Liver (tissue), 9 donors: ENCODE data around the gene ZNF580. TPM values are rescaled to one million over a fixed set of nuclear protein-coding genes. Genes with fewer than 3 reads are reported as not detected.

ENCODE experiments used
- DNase-seq: peaks from one replicate; pipeline ENCODE4 v3.0.0-alpha.2; 2017; ENCODE audit warnings: low spot score
- H3K27ac ChIP-seq, 2 donors: one replicate each; pipeline ENCODE4 v1.7.0; 2013; ENCODE audit warnings: inconsistent platforms in 2 of 2, low read length in 2 of 2, control low read depth in 1 of 2, low read depth in 1 of 2, mild to moderate bottlenecking in 1 of 2
- H3K27me3 ChIP-seq, 4 donors: one replicate each; pipeline versions ENCODE4 v1.6.1 to v1.7.0; 2013; ENCODE audit warnings: low read length in 3 of 4, inconsistent platforms in 1 of 4, mild to moderate bottlenecking in 1 of 4, moderate library complexity in 1 of 4; ENCODE audit not compliant: control insufficient read depth in 4 of 4, insufficient read depth in 4 of 4
- H3K36me3 ChIP-seq, 4 donors: one replicate each; pipeline versions ENCODE4 v1.6.1 to v1.7.0; 2013; ENCODE audit warnings: low read length in 3 of 4, mild to moderate bottlenecking in 3 of 4, low read depth in 1 of 4, moderate library complexity in 1 of 4; ENCODE audit not compliant: control insufficient read depth in 4 of 4, insufficient read depth in 3 of 4
- H3K4me1 ChIP-seq, 4 donors: one replicate each; pipeline versions ENCODE4 v1.6.1 to v1.7.0; 2013; ENCODE audit warnings: low read length in 3 of 4, mild to moderate bottlenecking in 3 of 4, moderate library complexity in 1 of 4; ENCODE audit not compliant: control insufficient read depth in 4 of 4, insufficient read depth in 4 of 4
- H3K4me3 ChIP-seq, 3 donors: one replicate each; pipeline versions ENCODE4 v1.6.1 to v1.7.0; 2013; ENCODE audit warnings: low read length in 3 of 3, control low read depth in 1 of 3, low read depth in 1 of 3, mild to moderate bottlenecking in 1 of 3
- H3K9ac ChIP-seq, 2 donors: one replicate each; pipeline ENCODE4 v1.7.0; 2013; ENCODE audit warnings: low read length in 2 of 2, mild to moderate bottlenecking in 2 of 2, moderate library complexity in 2 of 2, control low read depth in 1 of 2, low read depth in 1 of 2
- H3K9me3 ChIP-seq, 4 donors: one replicate each; pipeline versions ENCODE4 v1.6.1 to v1.7.0; 2013; ENCODE audit warnings: low read length in 3 of 4; ENCODE audit not compliant: control insufficient read depth in 4 of 4
- EGR1 ChIP-seq, 2 donors: IDR thresholded peaks; 2 replicates each; pipeline ENCODE4 v1.6.1; 2016 to 2018; ENCODE audit warnings: antibody characterized with exemption in 2 of 2, low read depth in 2 of 2
- FOXA1 ChIP-seq: IDR thresholded peaks from 2 replicates; pipeline ENCODE4 v1.6.1; 2016; ENCODE audit warnings: antibody characterized with exemption
- FOXA2 ChIP-seq: IDR thresholded peaks from 2 replicates; pipeline ENCODE4 v1.6.1; 2016; ENCODE audit warnings: antibody characterized with exemption
- GABPA ChIP-seq, 2 donors: IDR thresholded peaks in 1 of 2; conservative IDR thresholded peaks in 1 of 2; 2 replicates each; pipeline ENCODE4 v1.6.1; 2016; ENCODE audit warnings: antibody characterized with exemption in 2 of 2, mild to moderate bottlenecking in 1 of 2, moderate library complexity in 1 of 2
- HNF4A ChIP-seq, 2 donors: conservative IDR thresholded peaks; 2 replicates each; pipeline ENCODE4 v1.6.1; 2016; ENCODE audit warnings: antibody characterized with exemption in 2 of 2, mild to moderate bottlenecking in 2 of 2
- HNF4G ChIP-seq: IDR thresholded peaks from 2 replicates; pipeline ENCODE4 v1.6.1; 2016; ENCODE audit warnings: antibody characterized with exemption
- JUND ChIP-seq, 2 donors: IDR thresholded peaks; 2 replicates each; pipeline ENCODE4 v1.6.1; 2016; ENCODE audit warnings: antibody characterized with exemption in 2 of 2
- NR2F2 ChIP-seq: IDR thresholded peaks from 2 replicates; pipeline ENCODE4 v1.6.1; 2016; ENCODE audit warnings: antibody characterized with exemption
- RAD21 ChIP-seq, 2 donors: IDR thresholded peaks; 2 replicates each; pipeline ENCODE4 v1.6.1; 2016; ENCODE audit warnings: antibody characterized with exemption in 2 of 2, mild to moderate bottlenecking in 2 of 2
- RXRA ChIP-seq, 2 donors: IDR thresholded peaks; 2 replicates each; pipeline ENCODE4 v1.6.1; 2017 to 2018; ENCODE audit warnings: antibody characterized with exemption in 2 of 2, mild to moderate bottlenecking in 1 of 2
- SP1 ChIP-seq: IDR thresholded peaks from 2 replicates; pipeline ENCODE4 v1.6.1; 2018; ENCODE audit warnings: antibody characterized with exemption, mild to moderate bottlenecking
- TAF1 ChIP-seq: conservative IDR thresholded peaks from 2 replicates; pipeline ENCODE4 v1.6.1; 2016; ENCODE audit warnings: antibody characterized with exemption, mild to moderate bottlenecking
- YY1 ChIP-seq: IDR thresholded peaks from 2 replicates; pipeline ENCODE4 v1.6.1; 2016; ENCODE audit warnings: antibody characterized with exemption, mild to moderate bottlenecking
- WGBS: extraction: QIAGEN DNeasy Blood & Tissue Kit; methylation state at CpG from one replicate; pipeline ENCODE4 v1.1.7; 2013; 5-methylcytosine and 5-hydroxymethylcytosine counted together
- polyA plus RNA-seq, 2 donors: library from polyadenylated mRNA; stranded (reverse) in 1 of 2; unstranded in 1 of 2; fragments of 200-250 nt in 1 of 2; fragments of >200 nt in 1 of 2; fragmentation: Nextera tagmentation in 1 of 2; extraction: Ambion mirVana in 1 of 2; gene quantifications; one replicate each; pipeline versions ENCODE4 v1.2.1 to v1.2.3, GENCODE V29; 2013 to 2015
- total RNA-seq, 2 donors: library from RNA; depleted of rRNA; stranded (reverse); fragments of >200 nt; gene quantifications; one replicate each; pipeline ENCODE4 v1.2.3, GENCODE V29; 2014
- TF ChIP-seq, protein P1 (sequence below): IDR thresholded peaks from 2 replicates; pipeline ENCODE4 v1.6.1; 2016; ENCODE audit warnings: antibody characterized with exemption
- TF ChIP-seq, protein P2 (sequence below): IDR thresholded peaks from 2 replicates; pipeline ENCODE4 v1.6.1; 2016; ENCODE audit warnings: antibody characterized with exemption
- TF ChIP-seq, protein P3 (sequence below): IDR thresholded peaks from 2 replicates; pipeline ENCODE4 v1.6.1; 2016; ENCODE audit warnings: antibody characterized with exemption, mild to moderate bottlenecking
- TF ChIP-seq, protein P4 (sequence below): fragments of 150-350 bp; IDR thresholded peaks from 2 replicates; pipeline ENCODE4 v1.5.1; 2017; ENCODE audit warnings: improper control_type of control experiment, low read depth, low read length; ENCODE audit not compliant: missing input control
- TF ChIP-seq, protein P5 (sequence below): IDR thresholded peaks from 2 replicates; pipeline ENCODE4 v1.6.1; 2016; ENCODE audit warnings: antibody characterized with exemption
- donor health status: healthy.
- donor health status: healthy.
- donor health status: healthy.
- donor health status: healthy.
- donor health status: healthy.

Gene ZNF580
- total and polyA plus RNA-seq, 4 donors, result 2.6 to 5.2 (median 5.1) TPM

DNA sequence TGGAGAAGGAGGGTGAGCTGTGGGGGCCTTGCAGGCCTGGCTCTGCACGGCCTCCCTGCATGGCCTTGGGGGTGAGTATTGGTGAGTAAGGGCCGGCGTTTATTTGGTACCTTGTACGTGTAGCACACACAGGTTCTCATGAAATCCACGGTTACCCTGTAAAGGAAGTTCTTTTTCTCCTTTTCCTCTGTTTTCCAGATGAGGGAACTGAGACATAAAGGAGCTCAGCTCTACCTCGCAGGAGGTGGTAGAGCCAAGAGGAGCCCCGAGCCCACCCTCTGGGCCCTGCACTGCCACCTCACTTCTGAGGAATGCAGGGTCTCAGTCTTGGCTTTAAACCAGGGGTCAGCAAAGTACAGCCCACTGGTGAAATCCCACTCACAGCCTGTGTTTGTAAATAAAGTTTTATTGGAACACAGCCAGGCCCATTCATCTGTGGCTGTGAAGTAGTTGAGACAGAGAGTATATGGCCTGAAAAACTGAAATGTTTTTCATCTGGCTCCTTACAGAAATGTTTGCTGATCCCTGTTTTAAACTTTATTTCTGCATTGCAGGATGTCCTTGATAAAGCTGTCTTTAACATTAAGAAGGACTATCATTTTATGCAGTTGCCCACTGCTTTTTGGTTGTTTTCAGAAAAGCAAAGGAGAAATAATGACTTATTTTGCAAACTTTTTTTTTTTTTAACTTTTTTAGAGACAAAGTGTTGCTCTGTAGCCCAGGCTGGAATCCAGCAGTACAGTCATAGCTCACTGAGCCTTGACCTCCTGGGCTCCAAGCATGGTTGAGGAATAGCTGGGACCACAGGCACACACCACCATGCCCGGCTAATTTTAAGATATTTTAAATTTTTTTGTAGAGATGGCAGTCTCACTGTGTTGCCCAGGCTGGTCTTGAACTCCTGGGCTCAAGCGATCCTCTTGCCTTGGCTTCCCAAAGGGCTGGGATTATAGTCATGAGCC lies 40.6 kb downstream of the ZNF580 start:
- Histone ChIP-seq H3K4me3 (no peak overlapping the region), H3K9ac (no peak overlapping the region), H3K4me1 (peaks cover 16 to 89% (median 78%) of the 10 kb centered on the region in 4 donors), H3K9me3 (no peaks in the 10 kb centered on the region), H3K36me3 (peaks cover 4 to 39% (median 18%) of the 10 kb centered on the region in 4 donors), H3K27ac (peak overlapping the region; percentile 11 to 43), H3K27me3 (no peaks in the 10 kb centered on the region)
- 89% methylated on average over 9 of the region's 9 CpGs for WGBS
- TF ChIP-seq HNF4G (no peak), TAF1 (no peak)
- no peak for DNase-seq

DNA sequence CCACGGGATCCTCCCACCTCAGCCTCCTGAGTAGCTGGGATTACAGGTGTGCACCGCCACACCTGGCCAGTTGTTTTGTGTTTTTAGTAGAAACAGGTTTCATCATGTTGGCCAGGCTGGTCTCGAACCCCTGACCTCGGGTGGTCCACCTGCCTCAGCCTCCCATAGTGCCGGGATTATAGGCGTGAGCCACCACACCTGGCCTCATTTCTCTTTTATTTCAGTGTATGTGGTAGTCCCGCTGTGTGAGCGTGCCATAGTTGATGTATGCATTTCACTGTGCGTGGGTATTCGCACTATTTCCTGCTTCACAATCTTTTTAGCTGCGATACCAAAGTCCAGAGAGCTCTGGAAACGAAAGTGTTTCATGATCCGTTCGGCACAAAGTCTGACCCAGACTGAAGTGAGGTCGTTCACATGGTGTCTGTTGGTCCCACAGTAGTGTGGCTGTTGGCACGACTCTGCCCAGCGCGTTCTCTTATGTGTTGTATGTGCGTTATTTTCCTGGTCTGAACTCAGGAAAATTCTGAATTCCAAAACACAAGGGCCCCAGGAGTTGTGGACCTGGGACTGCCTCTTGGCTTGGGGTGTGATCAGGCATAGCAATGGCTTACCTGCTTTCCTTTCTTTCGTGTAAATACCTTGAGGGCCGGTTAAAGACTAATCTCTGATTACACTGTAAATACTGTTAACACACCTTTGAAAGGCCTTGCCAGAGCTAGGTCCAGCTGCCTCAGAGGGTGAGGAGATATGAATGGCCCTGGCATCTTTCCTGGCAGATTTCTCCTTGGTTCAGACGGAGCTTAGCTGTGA lies 42.9 kb downstream of the ZNF580 start:
- Histone ChIP-seq H3K9ac (peak overlapping the region in 1 of 2 donors; percentile 34), H3K27me3 (no peaks in the 10 kb centered on the region), H3K4me3 (peak overlapping the region in 2 of 3 donors; percentile 2 to 3), H3K4me1 (peaks cover 10 to 69% (median 57%) of the 10 kb centered on the region in 4 donors), H3K36me3 (peaks cover 7 to 45% (median 21%) of the 10 kb centered on the region in 4 donors), H3K9me3 (no peaks in the 10 kb centered on the region), H3K27ac (peak overlapping the region; percentile 96 to 97)
- DNase-seq, result peak; percentile 49
- 30% methylated on average over 22 of the region's 22 CpGs for WGBS
- TF ChIP-seq HNF4A (conservative IDR thresholded peaks at IDR 0.05) (peak; percentile 98), EGR1 (IDR thresholded peaks at IDR 0.05; ENCODE audit: low read depth in 2 of 2) (peak in 1 of 2 donors; percentile 43), FOXA2 (peak; percentile 72), YY1 (peak; percentile 68), GABPA (IDR thresholded peaks at IDR 0.05 in 1 of 2, conservative IDR thresholded peaks at IDR 0.05 in 1 of 2) (peak in 1 of 2 donors; percentile 81), JUND (IDR thresholded peaks at IDR 0.05) (no peak), NR2F2 (peak; percentile 31), FOXA1 (peak; percentile 77), RXRA (IDR thresholded peaks at IDR 0.05) (peak; percentile 89 to 94), SP1 (peak; percentile 100), HNF4G (peak; percentile 98), TAF1 (no peak), RAD21 (IDR thresholded peaks at IDR 0.05) (no peak)
- TF ChIP-seq, protein P1, sequence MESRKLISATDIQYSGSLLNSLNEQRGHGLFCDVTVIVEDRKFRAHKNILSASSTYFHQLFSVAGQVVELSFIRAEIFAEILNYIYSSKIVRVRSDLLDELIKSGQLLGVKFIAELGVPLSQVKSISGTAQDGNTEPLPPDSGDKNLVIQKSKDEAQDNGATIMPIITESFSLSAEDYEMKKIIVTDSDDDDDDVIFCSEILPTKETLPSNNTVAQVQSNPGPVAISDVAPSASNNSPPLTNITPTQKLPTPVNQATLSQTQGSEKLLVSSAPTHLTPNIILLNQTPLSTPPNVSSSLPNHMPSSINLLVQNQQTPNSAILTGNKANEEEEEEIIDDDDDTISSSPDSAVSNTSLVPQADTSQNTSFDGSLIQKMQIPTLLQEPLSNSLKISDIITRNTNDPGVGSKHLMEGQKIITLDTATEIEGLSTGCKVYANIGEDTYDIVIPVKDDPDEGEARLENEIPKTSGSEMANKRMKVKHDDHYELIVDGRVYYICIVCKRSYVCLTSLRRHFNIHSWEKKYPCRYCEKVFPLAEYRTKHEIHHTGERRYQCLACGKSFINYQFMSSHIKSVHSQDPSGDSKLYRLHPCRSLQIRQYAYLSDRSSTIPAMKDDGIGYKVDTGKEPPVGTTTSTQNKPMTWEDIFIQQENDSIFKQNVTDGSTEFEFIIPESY, result no peak
- TF ChIP-seq, protein P2, sequence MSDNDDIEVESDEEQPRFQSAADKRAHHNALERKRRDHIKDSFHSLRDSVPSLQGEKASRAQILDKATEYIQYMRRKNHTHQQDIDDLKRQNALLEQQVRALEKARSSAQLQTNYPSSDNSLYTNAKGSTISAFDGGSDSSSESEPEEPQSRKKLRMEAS, result no peak
- TF ChIP-seq, protein P3, sequence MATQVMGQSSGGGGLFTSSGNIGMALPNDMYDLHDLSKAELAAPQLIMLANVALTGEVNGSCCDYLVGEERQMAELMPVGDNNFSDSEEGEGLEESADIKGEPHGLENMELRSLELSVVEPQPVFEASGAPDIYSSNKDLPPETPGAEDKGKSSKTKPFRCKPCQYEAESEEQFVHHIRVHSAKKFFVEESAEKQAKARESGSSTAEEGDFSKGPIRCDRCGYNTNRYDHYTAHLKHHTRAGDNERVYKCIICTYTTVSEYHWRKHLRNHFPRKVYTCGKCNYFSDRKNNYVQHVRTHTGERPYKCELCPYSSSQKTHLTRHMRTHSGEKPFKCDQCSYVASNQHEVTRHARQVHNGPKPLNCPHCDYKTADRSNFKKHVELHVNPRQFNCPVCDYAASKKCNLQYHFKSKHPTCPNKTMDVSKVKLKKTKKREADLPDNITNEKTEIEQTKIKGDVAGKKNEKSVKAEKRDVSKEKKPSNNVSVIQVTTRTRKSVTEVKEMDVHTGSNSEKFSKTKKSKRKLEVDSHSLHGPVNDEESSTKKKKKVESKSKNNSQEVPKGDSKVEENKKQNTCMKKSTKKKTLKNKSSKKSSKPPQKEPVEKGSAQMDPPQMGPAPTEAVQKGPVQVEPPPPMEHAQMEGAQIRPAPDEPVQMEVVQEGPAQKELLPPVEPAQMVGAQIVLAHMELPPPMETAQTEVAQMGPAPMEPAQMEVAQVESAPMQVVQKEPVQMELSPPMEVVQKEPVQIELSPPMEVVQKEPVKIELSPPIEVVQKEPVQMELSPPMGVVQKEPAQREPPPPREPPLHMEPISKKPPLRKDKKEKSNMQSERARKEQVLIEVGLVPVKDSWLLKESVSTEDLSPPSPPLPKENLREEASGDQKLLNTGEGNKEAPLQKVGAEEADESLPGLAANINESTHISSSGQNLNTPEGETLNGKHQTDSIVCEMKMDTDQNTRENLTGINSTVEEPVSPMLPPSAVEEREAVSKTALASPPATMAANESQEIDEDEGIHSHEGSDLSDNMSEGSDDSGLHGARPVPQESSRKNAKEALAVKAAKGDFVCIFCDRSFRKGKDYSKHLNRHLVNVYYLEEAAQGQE, result peak; percentile 88
- TF ChIP-seq, protein P4, sequence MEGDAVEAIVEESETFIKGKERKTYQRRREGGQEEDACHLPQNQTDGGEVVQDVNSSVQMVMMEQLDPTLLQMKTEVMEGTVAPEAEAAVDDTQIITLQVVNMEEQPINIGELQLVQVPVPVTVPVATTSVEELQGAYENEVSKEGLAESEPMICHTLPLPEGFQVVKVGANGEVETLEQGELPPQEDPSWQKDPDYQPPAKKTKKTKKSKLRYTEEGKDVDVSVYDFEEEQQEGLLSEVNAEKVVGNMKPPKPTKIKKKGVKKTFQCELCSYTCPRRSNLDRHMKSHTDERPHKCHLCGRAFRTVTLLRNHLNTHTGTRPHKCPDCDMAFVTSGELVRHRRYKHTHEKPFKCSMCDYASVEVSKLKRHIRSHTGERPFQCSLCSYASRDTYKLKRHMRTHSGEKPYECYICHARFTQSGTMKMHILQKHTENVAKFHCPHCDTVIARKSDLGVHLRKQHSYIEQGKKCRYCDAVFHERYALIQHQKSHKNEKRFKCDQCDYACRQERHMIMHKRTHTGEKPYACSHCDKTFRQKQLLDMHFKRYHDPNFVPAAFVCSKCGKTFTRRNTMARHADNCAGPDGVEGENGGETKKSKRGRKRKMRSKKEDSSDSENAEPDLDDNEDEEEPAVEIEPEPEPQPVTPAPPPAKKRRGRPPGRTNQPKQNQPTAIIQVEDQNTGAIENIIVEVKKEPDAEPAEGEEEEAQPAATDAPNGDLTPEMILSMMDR, result no peak
- TF ChIP-seq, protein P5, sequence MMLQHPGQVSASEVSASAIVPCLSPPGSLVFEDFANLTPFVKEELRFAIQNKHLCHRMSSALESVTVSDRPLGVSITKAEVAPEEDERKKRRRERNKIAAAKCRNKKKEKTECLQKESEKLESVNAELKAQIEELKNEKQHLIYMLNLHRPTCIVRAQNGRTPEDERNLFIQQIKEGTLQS, result no peak
